Duodenal mucosa (tissue), 2 donors: ENCODE results near the gene MDN1.

Source experiments
- H3K27ac ChIP-seq: one replicate; pipeline ENCODE4 v1.7.0; 2013; ENCODE audit warnings: low read depth, low read length
- H3K27me3 ChIP-seq, 2 donors: one replicate each; pipeline ENCODE4 v1.7.0; 2013; ENCODE audit warnings: low read length in 2 of 2, control low read depth in 1 of 2; ENCODE audit not compliant: insufficient read depth in 2 of 2, control insufficient read depth in 1 of 2
- H3K36me3 ChIP-seq, 2 donors: one replicate each; pipeline ENCODE4 v1.7.0; 2013; ENCODE audit warnings: low read length in 2 of 2, control low read depth in 1 of 2; ENCODE audit not compliant: insufficient read depth in 2 of 2, control insufficient read depth in 1 of 2
- H3K4me1 ChIP-seq, 2 donors: one replicate each; pipeline ENCODE4 v1.7.0; 2013; ENCODE audit warnings: low read length in 2 of 2, control low read depth in 1 of 2; ENCODE audit not compliant: insufficient read depth in 2 of 2, control insufficient read depth in 1 of 2
- H3K4me3 ChIP-seq, 2 donors: one replicate each; pipeline ENCODE4 v1.7.0; 2013; ENCODE audit warnings: low read length in 2 of 2, low read depth in 1 of 2
- H3K9ac ChIP-seq, 2 donors: one replicate each; pipeline ENCODE4 v1.7.0; 2013; ENCODE audit warnings: low read length in 2 of 2, low read depth in 1 of 2
- H3K9me3 ChIP-seq, 2 donors: one replicate each; pipeline ENCODE4 v1.7.0; 2013; ENCODE audit warnings: low read length in 2 of 2, control low read depth in 1 of 2; ENCODE audit not compliant: control insufficient read depth in 1 of 2

MDN1 gene

GRCh38 chr6:89688328-89688727, 131.3 kb downstream of the MDN1 start:
- Histone ChIP-seq H3K9me3 (no peaks in the 10 kb centered on the region), H3K36me3 (peaks cover 56 to 88% of the 10 kb centered on the region in 2 donors), H3K27me3 (no peaks in the 10 kb centered on the region), H3K9ac (no peak overlapping the region), H3K4me1 (no peaks in the 10 kb centered on the region), H3K4me3 (no peak overlapping the region), H3K27ac (no peak overlapping the region)

GRCh38 chr6:89685311-89685710, 134.3 kb downstream of the MDN1 start:
- no peaks in the 10 kb centered on the region for H3K9me3 ChIP-seq
- no peaks in the 10 kb centered on the region for H3K27me3 ChIP-seq
- H3K4me1 ChIP-seq = no peaks in the 10 kb centered on the region
- H3K27ac ChIP-seq = no peak overlapping the region
- H3K36me3 ChIP-seq = peaks cover 54 to 87% of the 10 kb centered on the region in 2 donors
- H3K4me3 ChIP-seq = no peak overlapping the region
- H3K9ac ChIP-seq = no peak overlapping the region

GRCh38 chr6:89682991-89683390, 136.6 kb downstream of the MDN1 start:
- Histone ChIP-seq H3K4me3 (no peak overlapping the region), H3K9ac (no peak overlapping the region), H3K27me3 (no peaks in the 10 kb centered on the region), H3K9me3 (no peaks in the 10 kb centered on the region), H3K27ac (no peak overlapping the region), H3K4me1 (no peaks in the 10 kb centered on the region), H3K36me3 (peaks cover 58 to 86% of the 10 kb centered on the region in 2 donors)

GRCh38 chr6:89681983-89682564, 137.5 kb downstream of the MDN1 start:
- Histone ChIP-seq H3K4me3 (no peak overlapping the region), H3K27ac (no peak overlapping the region), H3K27me3 (no peaks in the 10 kb centered on the region), H3K9ac (no peak overlapping the region), H3K4me1 (no peaks in the 10 kb centered on the region), H3K9me3 (no peaks in the 10 kb centered on the region), H3K36me3 (peaks cover 54 to 84% of the 10 kb centered on the region in 2 donors)

GRCh38 chr6:89680551-89680950, 139.0 kb downstream of the MDN1 start:
- Histone ChIP-seq H3K27me3 (no peaks in the 10 kb centered on the region), H3K4me3 (no peak overlapping the region), H3K36me3 (peaks cover 54 to 83% of the 10 kb centered on the region in 2 donors), H3K4me1 (no peaks in the 10 kb centered on the region), H3K27ac (no peak overlapping the region), H3K9me3 (no peaks in the 10 kb centered on the region), H3K9ac (no peak overlapping the region)

GRCh38 chr6:89680150-89680549, 139.4 kb downstream of the MDN1 start:
- H3K27me3 ChIP-seq = no peaks in the 10 kb centered on the region
- no peak overlapping the region for H3K27ac ChIP-seq
- H3K4me3 ChIP-seq = no peak overlapping the region
- H3K4me1 ChIP-seq = no peaks in the 10 kb centered on the region
- H3K9ac ChIP-seq = no peak overlapping the region
- H3K9me3 ChIP-seq = no peaks in the 10 kb centered on the region
- H3K36me3 ChIP-seq = peaks cover 54 to 83% of the 10 kb centered on the region in 2 donors

GRCh38 chr6:89679215-89680120, 140.1 kb downstream of the MDN1 start:
- Histone ChIP-seq H3K27ac (no peak overlapping the region), H3K27me3 (no peaks in the 10 kb centered on the region), H3K36me3 (peaks cover 54 to 83% of the 10 kb centered on the region in 2 donors), H3K4me1 (no peaks in the 10 kb centered on the region), H3K9me3 (no peaks in the 10 kb centered on the region), H3K4me3 (no peak overlapping the region), H3K9ac (no peak overlapping the region)

- no peaks in the 10 kb centered on the region for H3K9me3 ChIP-seq
- H3K4me3 ChIP-seq = no peak overlapping the region
- H3K27ac ChIP-seq = no peak overlapping the region
- no peaks in the 10 kb centered on the region for H3K4me1 ChIP-seq
- no peaks in the 10 kb centered on the region for H3K27me3 ChIP-seq
- H3K36me3 ChIP-seq = peaks cover 52 to 85% of the 10 kb centered on the region in 2 donors
- no peak overlapping the region for H3K9ac ChIP-seq
These were observed 141.1 kb downstream of the MDN1 start for GRCh38 chr6:89678531-89678930.

GRCh38 chr6:89675949-89676748, 143.4 kb downstream of the MDN1 start:
- no peak overlapping the region for H3K27ac ChIP-seq
- H3K27me3 ChIP-seq = no peaks in the 10 kb centered on the region
- no peak overlapping the region for H3K4me3 ChIP-seq
- H3K4me1 ChIP-seq = no peaks in the 10 kb centered on the region
- peaks cover 51 to 91% of the 10 kb centered on the region in 2 donors for H3K36me3 ChIP-seq
- H3K9ac ChIP-seq = no peak overlapping the region
- no peaks in the 10 kb centered on the region for H3K9me3 ChIP-seq
